GM23248 (cell line): ENCODE measurements around the gene FAM117A. TPM values are rescaled to one million over a fixed set of nuclear protein-coding genes. Genes with fewer than 3 reads are reported as not detected.
"Not testable (repeated sequence)": the region's sequence is repeated elsewhere in the genome, so short reads cannot be mapped to it uniquely, and the experiment has no call there.

Experiments used
- DNase-seq: peaks from one replicate; pipeline ENCODE4 v3.0.0-alpha.2; 2015
- H2AFZ ChIP-seq: fragments of 200-600 bp; sonication (generic); 2 replicates; pipeline ENCODE4 v1.6.1; 2016; ENCODE audit warnings: antibody characterized with exemption
- H3F3A ChIP-seq: fragments of 200-600 bp; sonication (generic); 2 replicates; pipeline ENCODE4 v1.6.1; 2016; ENCODE audit warnings: mild to moderate bottlenecking, antibody characterized with exemption, mixed run types; ENCODE audit not compliant: insufficient read depth
- H3K27ac ChIP-seq: fragments of 200-600 bp; sonication (generic); 2 replicates; pipeline ENCODE4 v1.5.1; 2016; ENCODE audit warnings: mild to moderate bottlenecking
- H3K27me3 ChIP-seq: fragments of 200-600 bp; sonication (generic); replicated peaks from 2 replicates; pipeline ENCODE4 v1.6.1; 2016; ENCODE audit warnings: mild to moderate bottlenecking; ENCODE audit not compliant: insufficient read depth
- H3K36me3 ChIP-seq: fragments of 200-600 bp; sonication (generic); 2 replicates; pipeline ENCODE4 v1.6.1; 2016; ENCODE audit warnings: low read depth, mild to moderate bottlenecking
- H3K4me1 ChIP-seq: fragments of 200-600 bp; sonication (generic); 2 replicates; pipeline ENCODE4 v1.6.1; 2016; ENCODE audit warnings: mild to moderate bottlenecking; ENCODE audit not compliant: insufficient read depth
- H3K4me2 ChIP-seq: fragments of 200-600 bp; sonication (generic); one replicate; pipeline ENCODE4 v1.6.1; 2016; ENCODE audit warnings: mild to moderate bottlenecking; ENCODE audit not compliant: unreplicated experiment
- H3K4me3 ChIP-seq: fragments of 200-600 bp; sonication (generic); 2 replicates; pipeline ENCODE4 v1.5.1; 2016; ENCODE audit warnings: mild to moderate bottlenecking
- H3K79me2 ChIP-seq: fragments of 200-600 bp; sonication (generic); 2 replicates; pipeline ENCODE4 v1.6.1; 2016; ENCODE audit warnings: mild to moderate bottlenecking; ENCODE audit not compliant: insufficient read depth
- H3K9ac ChIP-seq: fragments of 200-600 bp; sonication (generic); 2 replicates; pipeline ENCODE4 v1.6.1; 2016; ENCODE audit warnings: mild to moderate bottlenecking
- H3K9me2 ChIP-seq: fragments of 200-600 bp; sonication (generic); 2 replicates; pipeline ENCODE4 v1.6.1; 2016; ENCODE audit warnings: mixed run types, mild to moderate bottlenecking, moderate library complexity; ENCODE audit not compliant: insufficient read depth
- H3K9me3 ChIP-seq: fragments of 200-600 bp; sonication (generic); one replicate; pipeline ENCODE4 v1.6.1; 2017; ENCODE audit warnings: low read depth
- H4K20me1 ChIP-seq: fragments of 200-600 bp; sonication (generic); 2 replicates; pipeline ENCODE4 v1.6.0; 2016; ENCODE audit not compliant: insufficient read depth
- EZH2 ChIP-seq: fragments of 200-600 bp; sonication (generic); IDR thresholded peaks from 2 replicates; pipeline ENCODE4 v1.6.1; 2018; ENCODE audit warnings: antibody characterized with exemption, mild to moderate bottlenecking; ENCODE audit not compliant: insufficient read depth, poor library complexity, severe bottlenecking
- EZH2phosphoT487 ChIP-seq: fragments of 200-600 bp; sonication (generic); IDR thresholded peaks from 2 replicates; pipeline ENCODE4 v1.6.1; 2018; ENCODE audit warnings: antibody characterized with exemption, moderate library complexity, mild to moderate bottlenecking, low read depth; ENCODE audit not compliant: insufficient read depth
- WGBS, 2 experiments: methylation state at CpG; one replicate each; pipeline ENCODE4 v1.1.6; 2015 to 2017; ENCODE audit warnings: low lambda C conversion rate in 2 of 2, low coverage in 1 of 2; ENCODE audit errors: missing lambda C conversion rate in 2 of 2; 5-methylcytosine and 5-hydroxymethylcytosine counted together
- in situ Hi-C: fragments of 300-500 bp; cut with MboI; formaldehyde crosslinking; loops from 2 replicates; pipeline ENCODE4 v1.15.0; 2020
- polyA plus RNA-seq: library from polyadenylated mRNA; unstranded; fragments of >200 nt; fragmentation: Nextera tagmentation; extraction: Ambion mirVana; gene quantifications from 2 replicates; pipeline ENCODE4 v1.2.1, GENCODE V29; 2016
- total RNA-seq: library from RNA; depleted of rRNA; stranded (reverse); fragments of >200 nt; shearing (Covaris generic); gene quantifications from 2 replicates; pipeline ENCODE4 v1.2.3, GENCODE V29; 2014

Gene FAM117A
- total and polyA plus RNA-seq, 2 experiments from 2014 or later, result 1.8 to 4.0 TPM

DNA sequence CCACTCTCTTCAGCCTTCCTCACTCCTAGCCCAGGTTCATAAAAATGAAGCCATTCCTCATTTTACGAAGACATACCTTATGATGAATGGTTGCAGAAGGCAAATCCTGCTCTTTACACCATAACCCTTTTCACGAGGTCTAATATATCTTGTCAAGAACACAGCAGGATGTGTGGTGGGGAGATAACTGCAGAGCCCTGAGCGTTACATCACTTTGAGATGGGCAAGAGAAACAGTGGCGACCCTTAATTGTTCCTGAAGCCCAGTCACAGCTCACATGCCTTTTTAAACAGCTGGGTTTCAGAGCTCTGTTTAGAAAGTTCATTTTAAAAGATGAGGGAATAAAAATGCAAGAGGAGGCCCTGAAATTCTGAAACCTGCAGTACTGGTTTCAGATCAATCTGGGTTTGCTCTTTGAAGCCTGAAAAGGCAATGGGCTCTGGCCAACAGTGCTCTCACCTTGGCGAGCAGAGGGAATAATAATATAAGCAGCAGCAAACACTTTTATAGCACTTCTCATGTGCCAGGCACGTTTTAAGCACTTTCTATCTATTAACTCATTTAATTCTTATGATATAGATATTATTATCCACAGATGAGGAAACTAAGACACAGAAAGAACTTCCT lies 2.9 kb downstream of the FAM117A start:
- 0 out of 2 replicates have a peak, but pooled peaks cover 3% of the 10 kb centered on the region for H3K27me3 ChIP-seq
- no peaks in the 10 kb centered on the region for H3K9me2 ChIP-seq
- no peaks in the 10 kb centered on the region for H3K4me1 ChIP-seq
- DNase-seq, result no peak
- H3K36me3 ChIP-seq, result no peaks in the 10 kb centered on the region
- H4K20me1 ChIP-seq, result no peaks in the 10 kb centered on the region
- H3K9ac ChIP-seq, result no peak overlapping the region
- H3K79me2 ChIP-seq, result no peaks in the 10 kb centered on the region
- H3K4me2 ChIP-seq, result no peak overlapping the region
- in situ Hi-C loops, result no loop called here
- TF ChIP-seq EZH2phosphoT487, result no peak
- TF ChIP-seq EZH2, result no peak
- 0 out of 2 replicates have a peak, but pooled peaks cover 11% of the 10 kb centered on the region for H3F3A ChIP-seq
- H3K4me3 ChIP-seq, result no peak overlapping the region
- no peaks in the 10 kb centered on the region for H3K9me3 ChIP-seq
- H2AFZ ChIP-seq, result no peak overlapping the region
- no peak overlapping the region for H3K27ac ChIP-seq
- WGBS, 2 experiments, result 56 to 57% methylated on average over 6 of the region's 6 CpGs

DNA sequence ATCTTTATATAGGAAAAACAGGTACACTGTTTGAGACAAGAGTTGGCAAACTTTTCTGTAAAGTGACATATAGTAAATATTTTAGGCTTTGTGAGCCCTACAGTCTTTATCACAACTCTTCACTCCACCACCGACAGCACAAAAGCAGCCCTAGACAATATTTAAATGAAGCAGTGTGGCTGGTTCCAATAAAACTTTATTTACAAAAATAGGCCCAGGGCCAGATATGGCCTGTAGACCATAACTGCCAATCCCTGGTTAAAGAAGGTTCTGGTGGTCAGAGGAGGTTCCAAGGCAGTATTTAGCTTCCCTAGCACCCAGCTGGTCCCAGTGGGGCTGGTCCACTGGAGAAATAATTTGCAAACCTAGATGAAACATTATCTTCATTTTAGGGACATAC lies 3.6 kb downstream of the FAM117A start:
- DNase-seq, result no peak
- 0 out of 2 replicates have a peak, but pooled peaks cover 11% of the 10 kb centered on the region for H3F3A ChIP-seq
- no peaks in the 10 kb centered on the region for H3K4me1 ChIP-seq
- TF ChIP-seq EZH2 (no peak), EZH2phosphoT487 (no peak)
- no peak overlapping the region for H3K9ac ChIP-seq
- H3K9me2 ChIP-seq, result no peaks in the 10 kb centered on the region
- H3K4me3 ChIP-seq, result no peak overlapping the region
- in situ Hi-C loops, result no loop called here
- H3K27me3 ChIP-seq, result 0 out of 2 replicates have a peak, but pooled peaks cover 2% of the 10 kb centered on the region
- no peak overlapping the region for H2AFZ ChIP-seq
- no peaks in the 10 kb centered on the region for H3K9me3 ChIP-seq
- no peaks in the 10 kb centered on the region for H3K79me2 ChIP-seq
- no peaks in the 10 kb centered on the region for H3K36me3 ChIP-seq
- WGBS, 2 experiments, result 77 to 83% methylated on average over 1 of the region's 1 CpG
- H4K20me1 ChIP-seq, result no peaks in the 10 kb centered on the region
- no peak overlapping the region for H3K4me2 ChIP-seq
- no peak overlapping the region for H3K27ac ChIP-seq

DNA sequence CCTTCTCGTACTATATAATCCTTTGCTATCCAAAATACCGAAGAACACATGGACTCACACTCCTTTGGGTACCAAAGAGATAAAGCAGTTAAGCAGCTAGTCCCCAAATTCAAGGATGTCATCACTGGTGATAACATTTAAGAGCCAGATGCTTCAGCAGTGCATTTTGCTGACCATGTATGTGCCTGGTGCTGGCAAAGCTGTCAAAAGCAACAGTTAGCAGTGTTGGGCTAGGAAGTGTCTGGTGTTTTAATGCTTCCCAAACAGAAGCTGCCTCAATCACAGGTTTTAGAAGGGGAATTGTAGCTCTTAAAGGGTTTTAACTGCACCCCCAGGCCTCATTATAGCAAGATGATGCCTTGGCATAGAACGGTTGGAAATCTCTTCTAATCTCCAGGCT lies 4.7 kb downstream of the FAM117A start:
- TF ChIP-seq EZH2, result no peak
- no peak for TF ChIP-seq EZH2phosphoT487
- H3K36me3 ChIP-seq, result no peaks in the 10 kb centered on the region
- no peak overlapping the region for H3K4me3 ChIP-seq
- H3K9me2 ChIP-seq, result no peaks in the 10 kb centered on the region
- no peak overlapping the region for H3K27ac ChIP-seq
- H4K20me1 ChIP-seq, result no peaks in the 10 kb centered on the region
- H3K4me1 ChIP-seq, result no peaks in the 10 kb centered on the region
- H3K27me3 ChIP-seq, result no peaks in the 10 kb centered on the region
- 0 out of 2 replicates have a peak, but pooled peaks cover 8% of the 10 kb centered on the region for H3F3A ChIP-seq
- 58 to 61% methylated on average over 3 of the region's 3 CpGs for WGBS, 2 experiments
- H3K9me3 ChIP-seq, result no peaks in the 10 kb centered on the region
- no peak overlapping the region for H3K9ac ChIP-seq
- no peaks in the 10 kb centered on the region for H3K79me2 ChIP-seq
- in situ Hi-C loops, result no loop called here
- no peak overlapping the region for H2AFZ ChIP-seq
- DNase-seq, result no peak
- no peak overlapping the region for H3K4me2 ChIP-seq

DNA sequence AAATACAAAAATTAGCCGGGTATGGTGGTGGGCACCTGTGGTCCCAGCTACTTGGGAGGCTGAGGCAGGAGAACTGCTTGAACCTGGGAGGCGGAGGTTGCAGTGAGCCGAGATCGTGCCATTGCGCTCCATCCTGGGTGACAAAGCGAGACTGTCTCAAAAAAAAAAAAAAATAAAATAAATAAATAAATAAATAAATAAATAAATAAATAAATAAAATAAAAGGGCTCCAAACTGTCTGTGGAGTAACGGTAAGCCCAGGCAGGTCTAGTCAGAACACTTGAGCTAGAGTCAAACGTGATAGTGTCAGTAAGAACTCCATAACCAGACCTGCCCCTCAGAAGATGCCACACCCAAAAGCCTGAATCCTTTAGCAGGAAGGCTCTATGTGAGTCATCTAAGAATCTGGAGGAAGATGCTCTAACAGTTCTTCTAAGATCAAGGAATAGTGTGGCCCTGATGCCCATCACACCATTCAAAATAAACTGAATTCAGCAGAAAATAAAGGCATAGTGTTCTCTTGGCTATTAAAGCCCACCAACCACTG lies 5.4 kb downstream of the FAM117A start:
- H3K27ac ChIP-seq, H3K4me3 ChIP-seq, H3K4me2 ChIP-seq, H3K27me3 ChIP-seq, H4K20me1 ChIP-seq, H3K9me2 ChIP-seq, H3K79me2 ChIP-seq, H2AFZ ChIP-seq, H3F3A ChIP-seq, in situ Hi-C loops, H3K36me3 ChIP-seq, H3K9me3 ChIP-seq, H3K4me1 ChIP-seq, H3K9ac ChIP-seq: not testable (repeated sequence)
- WGBS, 2 experiments, result 69 to 72% methylated on average over 6 to 8 of the region's 8 CpGs
- DNase-seq, result peak; percentile 67
